Measurements from ENCODE around the gene SEC14L6. TPM values are rescaled to one million over a fixed set of nuclear protein-coding genes. Genes with fewer than 3 reads are reported as not detected.
"Not testable (repeated sequence)": the region's sequence is repeated elsewhere in the genome, so short reads cannot be mapped to it uniquely, and the experiment has no call there.

The SEC14L6 gene
- total RNA-seq, 1 experiment from 2014 or later = not detected

DNA sequence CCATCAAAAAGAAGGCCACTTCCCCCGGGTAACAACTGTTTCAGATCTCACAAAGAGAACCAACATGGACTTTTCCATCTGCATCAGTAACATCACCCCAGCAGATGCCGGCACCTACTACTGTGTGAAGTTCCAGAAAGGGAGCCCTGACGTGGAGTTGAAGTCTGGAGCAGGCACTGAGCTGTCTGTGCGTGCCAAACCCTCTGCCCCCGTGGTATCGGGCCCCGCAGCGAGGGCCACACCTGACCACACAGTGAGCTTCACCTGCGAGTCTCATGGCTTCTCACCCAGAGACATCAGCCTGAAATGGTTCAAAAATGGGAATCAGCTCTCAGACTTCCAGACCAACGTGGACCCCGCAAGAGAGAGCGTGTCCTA lies 3.7 kb downstream of the SEC14L6 start:
- in situ Hi-C loops (cut with HindIII; ENCODE audit: low pct_unique_long_range_greater_than_20kb, low sequenced_read_pairs) (no loop called here), intact Hi-C loops (cut with micrococcal nuclease; ENCODE audit: unreplicated experiment) (no loop called here)
- ATAC-seq (no peak), DNase-seq (ENCODE audit: low read depth, low spot score) (no peak)
- BruUV-seq (replicated peaks) = no TSS peak
- H3K9me3 ChIP-seq (ENCODE audit: control insufficient read depth, insufficient read depth, low read depth, low read length) = no peaks in the 10 kb centered on the region
- no peaks in the 10 kb centered on the region for H3K4me1 ChIP-seq (ENCODE audit: control insufficient read depth, insufficient read depth, low read length)
- no peaks in the 10 kb centered on the region for H3K27me3 ChIP-seq (ENCODE audit: control insufficient read depth, insufficient read depth, low read length)
- H3K4me3 ChIP-seq (ENCODE audit: low read depth in 2 of 2, low read length in 2 of 2) = no peak overlapping the region
- TF ChIP-seq TCF7L2 (IDR thresholded peaks at IDR 0.05; ENCODE audit: low read depth, low read length) (no peak), SIN3A (IDR thresholded peaks at IDR 0.05; ENCODE audit: borderline replicate concordance, insufficient read depth, low read depth, low read length) (no peak), POLR2AphosphoS5 (IDR thresholded peaks at IDR 0.05; ENCODE audit: low read depth, low read length) (no peak)
- TF ChIP-seq, protein P1, sequence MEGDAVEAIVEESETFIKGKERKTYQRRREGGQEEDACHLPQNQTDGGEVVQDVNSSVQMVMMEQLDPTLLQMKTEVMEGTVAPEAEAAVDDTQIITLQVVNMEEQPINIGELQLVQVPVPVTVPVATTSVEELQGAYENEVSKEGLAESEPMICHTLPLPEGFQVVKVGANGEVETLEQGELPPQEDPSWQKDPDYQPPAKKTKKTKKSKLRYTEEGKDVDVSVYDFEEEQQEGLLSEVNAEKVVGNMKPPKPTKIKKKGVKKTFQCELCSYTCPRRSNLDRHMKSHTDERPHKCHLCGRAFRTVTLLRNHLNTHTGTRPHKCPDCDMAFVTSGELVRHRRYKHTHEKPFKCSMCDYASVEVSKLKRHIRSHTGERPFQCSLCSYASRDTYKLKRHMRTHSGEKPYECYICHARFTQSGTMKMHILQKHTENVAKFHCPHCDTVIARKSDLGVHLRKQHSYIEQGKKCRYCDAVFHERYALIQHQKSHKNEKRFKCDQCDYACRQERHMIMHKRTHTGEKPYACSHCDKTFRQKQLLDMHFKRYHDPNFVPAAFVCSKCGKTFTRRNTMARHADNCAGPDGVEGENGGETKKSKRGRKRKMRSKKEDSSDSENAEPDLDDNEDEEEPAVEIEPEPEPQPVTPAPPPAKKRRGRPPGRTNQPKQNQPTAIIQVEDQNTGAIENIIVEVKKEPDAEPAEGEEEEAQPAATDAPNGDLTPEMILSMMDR (IDR thresholded peaks at IDR 0.05) = no peak
- TF ChIP-seq, protein P2, sequence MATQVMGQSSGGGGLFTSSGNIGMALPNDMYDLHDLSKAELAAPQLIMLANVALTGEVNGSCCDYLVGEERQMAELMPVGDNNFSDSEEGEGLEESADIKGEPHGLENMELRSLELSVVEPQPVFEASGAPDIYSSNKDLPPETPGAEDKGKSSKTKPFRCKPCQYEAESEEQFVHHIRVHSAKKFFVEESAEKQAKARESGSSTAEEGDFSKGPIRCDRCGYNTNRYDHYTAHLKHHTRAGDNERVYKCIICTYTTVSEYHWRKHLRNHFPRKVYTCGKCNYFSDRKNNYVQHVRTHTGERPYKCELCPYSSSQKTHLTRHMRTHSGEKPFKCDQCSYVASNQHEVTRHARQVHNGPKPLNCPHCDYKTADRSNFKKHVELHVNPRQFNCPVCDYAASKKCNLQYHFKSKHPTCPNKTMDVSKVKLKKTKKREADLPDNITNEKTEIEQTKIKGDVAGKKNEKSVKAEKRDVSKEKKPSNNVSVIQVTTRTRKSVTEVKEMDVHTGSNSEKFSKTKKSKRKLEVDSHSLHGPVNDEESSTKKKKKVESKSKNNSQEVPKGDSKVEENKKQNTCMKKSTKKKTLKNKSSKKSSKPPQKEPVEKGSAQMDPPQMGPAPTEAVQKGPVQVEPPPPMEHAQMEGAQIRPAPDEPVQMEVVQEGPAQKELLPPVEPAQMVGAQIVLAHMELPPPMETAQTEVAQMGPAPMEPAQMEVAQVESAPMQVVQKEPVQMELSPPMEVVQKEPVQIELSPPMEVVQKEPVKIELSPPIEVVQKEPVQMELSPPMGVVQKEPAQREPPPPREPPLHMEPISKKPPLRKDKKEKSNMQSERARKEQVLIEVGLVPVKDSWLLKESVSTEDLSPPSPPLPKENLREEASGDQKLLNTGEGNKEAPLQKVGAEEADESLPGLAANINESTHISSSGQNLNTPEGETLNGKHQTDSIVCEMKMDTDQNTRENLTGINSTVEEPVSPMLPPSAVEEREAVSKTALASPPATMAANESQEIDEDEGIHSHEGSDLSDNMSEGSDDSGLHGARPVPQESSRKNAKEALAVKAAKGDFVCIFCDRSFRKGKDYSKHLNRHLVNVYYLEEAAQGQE (IDR thresholded peaks at IDR 0.05; ENCODE audit: insufficient read depth in 1 of 2, low read depth in 2 of 2, low read length in 1 of 2) = no peak
- no peak overlapping the region for H3K27ac ChIP-seq (ENCODE audit: low read length)
- H3K36me3 ChIP-seq (ENCODE audit: control insufficient read depth, insufficient read depth, low read length) = no peaks in the 10 kb centered on the region
- CTCF ChIA-PET = no interaction called here
- POLR2A ChIA-PET = no interaction called here

DNA sequence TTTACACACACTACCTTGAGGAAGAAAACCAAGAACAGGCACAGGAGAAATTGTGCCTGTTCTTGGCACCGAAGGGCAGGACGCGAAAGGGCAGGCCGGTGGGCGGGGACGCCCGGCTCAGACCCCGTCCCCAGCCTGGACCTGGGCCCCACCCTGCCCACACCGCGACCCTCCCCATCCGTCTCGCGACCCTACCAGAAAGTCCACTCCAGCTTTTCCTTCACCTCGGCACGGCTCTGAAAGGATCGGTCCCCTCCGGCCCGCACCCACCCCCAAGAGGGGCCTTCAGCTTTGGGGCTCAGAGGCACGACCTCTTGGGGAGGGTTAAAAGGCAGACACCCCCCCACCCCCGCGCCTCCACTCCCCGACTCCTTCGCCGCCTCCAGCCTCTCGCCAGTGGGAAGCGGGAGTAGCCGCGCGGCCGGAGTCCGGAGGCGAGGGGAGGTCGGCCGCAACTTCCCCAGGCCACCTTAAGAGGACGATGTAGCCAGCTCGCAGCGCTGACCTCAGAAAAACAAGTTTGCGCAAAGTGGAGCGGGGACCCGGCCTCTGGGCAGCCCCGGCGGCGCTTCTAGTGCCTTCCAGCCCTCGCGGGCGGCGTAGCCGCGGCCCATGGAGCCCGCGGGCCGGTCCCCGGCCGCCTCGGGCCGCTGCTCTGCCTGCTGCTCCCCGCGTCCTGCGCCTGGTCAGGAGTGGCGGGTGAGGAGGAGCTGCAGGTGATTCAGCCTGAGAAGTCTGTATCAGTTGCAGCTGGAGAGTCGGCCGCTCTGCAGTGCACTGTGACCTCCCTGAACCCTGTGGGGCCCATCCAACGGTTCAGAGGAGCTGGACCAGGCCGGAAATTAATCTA lies 4.4 kb downstream of the SEC14L6 start:
- ChIA-PET POLR2A (no interaction called here), CTCF (no interaction called here)
- DNase-seq (ENCODE audit: low read depth, low spot score) (no peak), ATAC-seq (no peak)
- in situ Hi-C loops (cut with HindIII; ENCODE audit: low pct_unique_long_range_greater_than_20kb, low sequenced_read_pairs) (no loop called here), intact Hi-C loops (cut with micrococcal nuclease; ENCODE audit: unreplicated experiment) (no loop called here)
- Histone ChIP-seq H3K9me3 (ENCODE audit: control insufficient read depth, insufficient read depth, low read depth, low read length) (no peaks in the 10 kb centered on the region), H3K4me3 (ENCODE audit: low read depth in 2 of 2, low read length in 2 of 2) (no peak overlapping the region), H3K27ac (ENCODE audit: low read length) (no peak overlapping the region), H3K36me3 (ENCODE audit: control insufficient read depth, insufficient read depth, low read length) (no peaks in the 10 kb centered on the region), H3K4me1 (ENCODE audit: control insufficient read depth, insufficient read depth, low read length) (no peaks in the 10 kb centered on the region), H3K27me3 (ENCODE audit: control insufficient read depth, insufficient read depth, low read length) (no peaks in the 10 kb centered on the region)
- TF ChIP-seq, protein P1 (IDR thresholded peaks at IDR 0.05) = no peak
- TF ChIP-seq, protein P2 (IDR thresholded peaks at IDR 0.05; ENCODE audit: insufficient read depth in 1 of 2, low read depth in 2 of 2, low read length in 1 of 2) = no peak
- TF ChIP-seq POLR2AphosphoS5 (IDR thresholded peaks at IDR 0.05; ENCODE audit: low read depth, low read length) = no peak
- TF ChIP-seq TCF7L2 (IDR thresholded peaks at IDR 0.05; ENCODE audit: low read depth, low read length) = no peak
- no peak for TF ChIP-seq SIN3A (IDR thresholded peaks at IDR 0.05; ENCODE audit: borderline replicate concordance, insufficient read depth, low read depth, low read length)
- BruUV-seq (replicated peaks) = no TSS peak

DNA sequence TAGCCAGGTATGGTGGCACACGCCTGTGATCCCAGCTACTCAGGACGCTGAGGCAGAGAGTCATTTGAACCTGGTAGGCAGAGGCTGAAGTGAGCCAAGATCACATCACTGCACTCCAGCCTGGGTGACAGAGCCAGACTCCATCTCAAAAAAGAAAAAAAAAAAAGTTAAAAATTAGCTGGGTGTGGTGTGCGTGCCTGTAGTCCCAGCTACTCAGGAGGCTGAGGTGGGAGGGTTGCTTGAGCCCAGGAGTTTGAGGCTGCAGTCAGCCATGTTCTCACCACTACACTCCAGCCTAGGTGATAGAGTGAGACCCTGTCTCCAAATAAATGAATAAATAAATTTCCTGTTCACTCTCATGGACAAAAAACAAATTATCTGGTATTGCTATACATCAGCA lies 5.0 kb downstream of the SEC14L6 start:
- BruUV-seq (replicated peaks); H3K36me3 ChIP-seq (ENCODE audit: control insufficient read depth, insufficient read depth, low read length); in situ Hi-C loops (cut with HindIII; ENCODE audit: low pct_unique_long_range_greater_than_20kb, low sequenced_read_pairs); ATAC-seq; H3K27ac ChIP-seq (ENCODE audit: low read length); intact Hi-C loops (cut with micrococcal nuclease; ENCODE audit: unreplicated experiment); H3K27me3 ChIP-seq (ENCODE audit: control insufficient read depth, insufficient read depth, low read length); H3K4me1 ChIP-seq (ENCODE audit: control insufficient read depth, insufficient read depth, low read length); H3K4me3 ChIP-seq (ENCODE audit: low read depth in 2 of 2, low read length in 2 of 2); H3K9me3 ChIP-seq (ENCODE audit: control insufficient read depth, insufficient read depth, low read depth, low read length); CTCF ChIA-PET; DNase-seq (ENCODE audit: low read depth, low spot score); POLR2A ChIA-PET: not testable (repeated sequence)

Measured in Panc1 (cell line).